CD4-positive, CD25-positive, alpha-beta regulatory T cell (primary cell): ENCODE results near the gene PMEPA1. TPM values are rescaled to one million over a fixed set of nuclear protein-coding genes. Genes with fewer than 3 reads are reported as not detected.

Experiments
- ATAC-seq, 2 donors: fragments of 150-1000 bp; cut with Tn5 transposase; one replicate each; pipeline ENCODE4 v1.10.0; 2021; ENCODE audit warnings: low read depth in 2 of 2, moderate number of reproducible peaks in 2 of 2, moderate library complexity in 1 of 2
- DNase-seq, 3 donors: peaks; one replicate each; pipeline versions ENCODE4 v3.0.0 to v3.0.0-alpha.2; 2012 to 2022; ENCODE audit warnings: mixed read lengths in 1 of 3
- H3K27ac ChIP-seq: one replicate; pipeline ENCODE4 v1.7.0; 2013; ENCODE audit warnings: mild to moderate bottlenecking, low read length; ENCODE audit not compliant: insufficient read depth, poor library complexity, severe bottlenecking
- H3K27me3 ChIP-seq: one replicate; pipeline ENCODE4 v1.7.0; 2013; ENCODE audit warnings: low read length; ENCODE audit not compliant: control insufficient read depth, insufficient read depth
- H3K36me3 ChIP-seq: one replicate; pipeline ENCODE4 v1.7.0; 2013; ENCODE audit warnings: mild to moderate bottlenecking, low read length, moderate library complexity; ENCODE audit not compliant: control insufficient read depth, insufficient read depth
- H3K4me1 ChIP-seq: 2 replicates; pipeline ENCODE4 v1.7.0; 2013; ENCODE audit warnings: mild to moderate bottlenecking, low read length; ENCODE audit not compliant: insufficient read depth, control insufficient read depth, poor library complexity, severe bottlenecking
- H3K4me3 ChIP-seq: one replicate; pipeline ENCODE4 v1.7.0; 2013; ENCODE audit warnings: low read depth, mild to moderate bottlenecking, low read length, moderate library complexity
- H3K9me3 ChIP-seq, 2 experiments: 1 replicate in 1 of 2; 2 replicates in 1 of 2; pipeline ENCODE4 v1.7.0; 2013; ENCODE audit warnings: low read length in 2 of 2, mild to moderate bottlenecking in 1 of 2, moderate library complexity in 1 of 2; ENCODE audit not compliant: control insufficient read depth in 2 of 2
- H3K27ac Mint-ChIP-seq, 3 donors: one replicate each; pipeline ENCODE4 v1.8.0; 2020 to 2022; ENCODE audit warnings: mild to moderate bottlenecking in 3 of 3, mixed read lengths in 3 of 3, moderate library complexity in 2 of 3
- H3K27me3 Mint-ChIP-seq: one replicate; pipeline ENCODE4 v1.8.0; 2022; ENCODE audit warnings: mild to moderate bottlenecking, mixed read lengths
- H3K36me3 Mint-ChIP-seq: one replicate; pipeline ENCODE4 v1.8.0; 2020; ENCODE audit warnings: mixed read lengths
- H3K4me1 Mint-ChIP-seq, 4 donors: one replicate each; pipeline ENCODE4 v1.8.0; 2020 to 2022; ENCODE audit warnings: mixed read lengths in 4 of 4, mild to moderate bottlenecking in 1 of 4
- H3K4me3 Mint-ChIP-seq, 4 donors: one replicate each; pipeline ENCODE4 v1.8.0; 2020 to 2022; ENCODE audit warnings: mild to moderate bottlenecking in 4 of 4, mixed read lengths in 4 of 4, moderate library complexity in 3 of 4
- H3K9me3 Mint-ChIP-seq, 7 donors: one replicate each; pipeline ENCODE4 v1.8.0; 2020 to 2022; ENCODE audit warnings: mixed read lengths in 7 of 7, mild to moderate bottlenecking in 3 of 7, moderate library complexity in 2 of 7
- polyA plus RNA-seq, 4 donors: library from polyadenylated mRNA; unstranded; fragments of 300-500 nt; fragmentation: Illumina TruSeq; gene quantifications; one replicate each; pipeline ENCODE4 v1.2.3, GENCODE V29; 2021
- total RNA-seq: library from RNA; stranded (reverse); gene quantifications from one replicate; pipeline ENCODE4 v1.2.3, GENCODE V29; 2022

The PMEPA1 gene
- total and polyA plus RNA-seq, 5 donors from 2014 or later: 0.36 to 4.0 (median 0.86) TPM

- no peak for ATAC-seq
- peaks cover 16% of the 10 kb centered on the region for H3K27me3 Mint-ChIP-seq
- no peaks in the 10 kb centered on the region for H3K9me3 Mint-ChIP-seq
- no peaks in the 10 kb centered on the region for H3K27me3 ChIP-seq
- peaks cover 4% of the 10 kb centered on the region for H3K4me1 ChIP-seq
- H3K4me3 ChIP-seq: no peak overlapping the region
- no peaks in the 10 kb centered on the region for H3K9me3 ChIP-seq
- H3K4me1 Mint-ChIP-seq: peaks cover 0 to 10% (median under 1%) of the 10 kb centered on the region in 4 donors
- no peak overlapping the region for H3K27ac Mint-ChIP-seq
- peak overlapping the region in 1 of 4 donors; percentile 13 for H3K4me3 Mint-ChIP-seq
- no peak for DNase-seq
- H3K36me3 Mint-ChIP-seq: no peaks in the 10 kb centered on the region
- no peaks in the 10 kb centered on the region for H3K36me3 ChIP-seq
- H3K27ac ChIP-seq: no peak overlapping the region
These were observed 34.4 kb upstream of the PMEPA1 start for GRCh38 chr20:57744206-57744605.

- Mint-ChIP-seq H3K4me1 (peaks cover 0 to 5% (median 0%) of the 10 kb centered on the region in 4 donors), H3K9me3 (no peaks in the 10 kb centered on the region), H3K36me3 (no peaks in the 10 kb centered on the region), H3K27ac (no peak overlapping the region), H3K27me3 (peaks cover 16% of the 10 kb centered on the region), H3K4me3 (no peak overlapping the region)
- Histone ChIP-seq H3K4me1 (peaks cover 2% of the 10 kb centered on the region), H3K27ac (no peak overlapping the region), H3K9me3 (no peaks in the 10 kb centered on the region), H3K27me3 (no peaks in the 10 kb centered on the region), H3K4me3 (no peak overlapping the region), H3K36me3 (no peaks in the 10 kb centered on the region)
- DNase-seq (no peak), ATAC-seq (no peak)
These were observed 33.8 kb upstream of the PMEPA1 start for GRCh38 chr20:57743450-57744095.

- Mint-ChIP-seq H3K27me3 (peaks cover 13% of the 10 kb centered on the region), H3K4me3 (no peak overlapping the region), H3K27ac (no peak overlapping the region), H3K4me1 (no peaks in the 10 kb centered on the region), H3K9me3 (no peaks in the 10 kb centered on the region), H3K36me3 (no peaks in the 10 kb centered on the region)
- ATAC-seq (no peak), DNase-seq (no peak)
- Histone ChIP-seq H3K27me3 (no peaks in the 10 kb centered on the region), H3K4me1 (no peaks in the 10 kb centered on the region), H3K4me3 (no peak overlapping the region), H3K9me3 (no peaks in the 10 kb centered on the region), H3K36me3 (no peaks in the 10 kb centered on the region), H3K27ac (no peak overlapping the region)
These were observed 32.8 kb upstream of the PMEPA1 start for GRCh38 chr20:57742507-57743181.

GRCh38 chr20:57738484-57738883, 28.7 kb upstream of the PMEPA1 start:
- ATAC-seq: no peak
- Histone ChIP-seq H3K36me3 (no peaks in the 10 kb centered on the region), H3K9me3 (no peaks in the 10 kb centered on the region), H3K4me3 (no peak overlapping the region), H3K27me3 (peaks cover 2% of the 10 kb centered on the region), H3K4me1 (no peaks in the 10 kb centered on the region), H3K27ac (no peak overlapping the region)
- DNase-seq: no peak
- H3K9me3 Mint-ChIP-seq: peaks cover 0 to 1% (median 0%) of the 10 kb centered on the region in 7 donors
- no peak overlapping the region for H3K27ac Mint-ChIP-seq
- no peak overlapping the region for H3K4me3 Mint-ChIP-seq
- H3K36me3 Mint-ChIP-seq: no peaks in the 10 kb centered on the region
- H3K27me3 Mint-ChIP-seq: peaks cover 21% of the 10 kb centered on the region
- H3K4me1 Mint-ChIP-seq: no peaks in the 10 kb centered on the region

- H3K27me3 ChIP-seq: peaks cover 2% of the 10 kb centered on the region
- H3K27ac ChIP-seq: no peak overlapping the region
- no peak overlapping the region for H3K4me3 ChIP-seq
- Mint-ChIP-seq H3K4me1 (no peaks in the 10 kb centered on the region), H3K27me3 (peaks cover 21% of the 10 kb centered on the region), H3K9me3 (peaks cover 0 to 1% (median 0%) of the 10 kb centered on the region in 7 donors), H3K27ac (no peak overlapping the region), H3K36me3 (no peaks in the 10 kb centered on the region), H3K4me3 (no peak overlapping the region)
- DNase-seq (no peak), ATAC-seq (no peak)
- H3K4me1 ChIP-seq: no peaks in the 10 kb centered on the region
- no peaks in the 10 kb centered on the region for H3K36me3 ChIP-seq
- H3K9me3 ChIP-seq: no peaks in the 10 kb centered on the region
These were observed 28.2 kb upstream of the PMEPA1 start for GRCh38 chr20:57738053-57738452.

- peaks cover 25% of the 10 kb centered on the region for H3K27me3 Mint-ChIP-seq
- DNase-seq (no peak), ATAC-seq (no peak)
- H3K4me1 Mint-ChIP-seq: no peaks in the 10 kb centered on the region
- peaks cover 2% of the 10 kb centered on the region for H3K27me3 ChIP-seq
- H3K27ac ChIP-seq: no peak overlapping the region
- no peaks in the 10 kb centered on the region for H3K4me1 ChIP-seq
- H3K9me3 Mint-ChIP-seq: peaks cover 0 to 1% (median 0%) of the 10 kb centered on the region in 7 donors
- no peaks in the 10 kb centered on the region for H3K36me3 Mint-ChIP-seq
- no peak overlapping the region for H3K4me3 Mint-ChIP-seq
- H3K27ac Mint-ChIP-seq: no peak overlapping the region
- H3K9me3 ChIP-seq: no peaks in the 10 kb centered on the region
- H3K4me3 ChIP-seq: no peak overlapping the region
- H3K36me3 ChIP-seq: no peaks in the 10 kb centered on the region
These were observed 27.5 kb upstream of the PMEPA1 start for GRCh38 chr20:57737349-57737748.

GRCh38 chr20:57736738-57737347, 27.0 kb upstream of the PMEPA1 start:
- no peaks in the 10 kb centered on the region for H3K9me3 ChIP-seq
- H3K4me1 ChIP-seq: no peaks in the 10 kb centered on the region
- H3K36me3 Mint-ChIP-seq: no peaks in the 10 kb centered on the region
- DNase-seq: no peak
- no peak overlapping the region for H3K4me3 ChIP-seq
- H3K4me1 Mint-ChIP-seq: no peaks in the 10 kb centered on the region
- H3K36me3 ChIP-seq: no peaks in the 10 kb centered on the region
- peak overlapping the region in 1 of 3 donors; percentile 62 for H3K27ac Mint-ChIP-seq
- peaks cover 0 to 1% (median 0%) of the 10 kb centered on the region in 7 donors for H3K9me3 Mint-ChIP-seq
- ATAC-seq: no peak
- peaks cover 22% of the 10 kb centered on the region for H3K27me3 Mint-ChIP-seq
- H3K27ac ChIP-seq: no peak overlapping the region
- no peak overlapping the region for H3K4me3 Mint-ChIP-seq
- peaks cover 2% of the 10 kb centered on the region for H3K27me3 ChIP-seq
